ENCODE results near the gene XRN1. TPM values are rescaled to one million over a fixed set of nuclear protein-coding genes. Genes with fewer than 3 reads are reported as not detected.

Gene XRN1
- total and polyA plus RNA-seq, 9 donors: 7.6 to 49.9 (median 42.4) TPM

DNA sequence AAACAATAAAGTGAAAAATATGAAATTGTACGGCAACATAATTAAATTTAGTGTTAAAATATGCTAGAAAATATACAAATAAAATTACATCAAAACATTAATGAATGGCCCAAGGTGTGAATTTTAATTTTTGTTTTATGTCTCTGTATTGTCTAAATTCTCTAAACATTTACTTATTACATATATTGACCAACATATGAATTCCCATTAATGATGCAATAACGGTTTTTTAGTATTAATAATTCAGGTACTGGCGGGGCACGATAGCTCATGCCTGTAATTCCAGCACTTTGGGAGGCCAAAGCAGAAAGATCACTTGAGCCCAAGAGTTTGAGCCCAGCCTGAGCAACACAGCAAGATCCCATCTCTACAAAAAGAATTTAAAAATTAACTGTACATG is 20.6 kb upstream of the XRN1 start:
- intact Hi-C loops (cut with DNase I): no loop called here
- no peak for DNase-seq
- H3K36me3 ChIP-seq: no peaks in the 10 kb centered on the region
- H3K4me3 ChIP-seq: no peak overlapping the region
- H3K9me3 ChIP-seq: no peaks in the 10 kb centered on the region
- H3K27ac ChIP-seq: no peak overlapping the region
- H3K4me1 ChIP-seq (ENCODE audit: insufficient read depth): no peaks in the 10 kb centered on the region
- WGBS, 3 donors: 96 to 97% (median 96%) methylated on average over 4 of the region's 4 CpGs
- TF ChIP-seq, protein P1, sequence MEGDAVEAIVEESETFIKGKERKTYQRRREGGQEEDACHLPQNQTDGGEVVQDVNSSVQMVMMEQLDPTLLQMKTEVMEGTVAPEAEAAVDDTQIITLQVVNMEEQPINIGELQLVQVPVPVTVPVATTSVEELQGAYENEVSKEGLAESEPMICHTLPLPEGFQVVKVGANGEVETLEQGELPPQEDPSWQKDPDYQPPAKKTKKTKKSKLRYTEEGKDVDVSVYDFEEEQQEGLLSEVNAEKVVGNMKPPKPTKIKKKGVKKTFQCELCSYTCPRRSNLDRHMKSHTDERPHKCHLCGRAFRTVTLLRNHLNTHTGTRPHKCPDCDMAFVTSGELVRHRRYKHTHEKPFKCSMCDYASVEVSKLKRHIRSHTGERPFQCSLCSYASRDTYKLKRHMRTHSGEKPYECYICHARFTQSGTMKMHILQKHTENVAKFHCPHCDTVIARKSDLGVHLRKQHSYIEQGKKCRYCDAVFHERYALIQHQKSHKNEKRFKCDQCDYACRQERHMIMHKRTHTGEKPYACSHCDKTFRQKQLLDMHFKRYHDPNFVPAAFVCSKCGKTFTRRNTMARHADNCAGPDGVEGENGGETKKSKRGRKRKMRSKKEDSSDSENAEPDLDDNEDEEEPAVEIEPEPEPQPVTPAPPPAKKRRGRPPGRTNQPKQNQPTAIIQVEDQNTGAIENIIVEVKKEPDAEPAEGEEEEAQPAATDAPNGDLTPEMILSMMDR (IDR thresholded peaks at IDR 0.05): no peak
- no peak for TF ChIP-seq EP300 (IDR thresholded peaks at IDR 0.05)
- TF ChIP-seq POLR2A (IDR thresholded peaks at IDR 0.05): no peak
- no peaks in the 10 kb centered on the region for H3K27me3 ChIP-seq

DNA sequence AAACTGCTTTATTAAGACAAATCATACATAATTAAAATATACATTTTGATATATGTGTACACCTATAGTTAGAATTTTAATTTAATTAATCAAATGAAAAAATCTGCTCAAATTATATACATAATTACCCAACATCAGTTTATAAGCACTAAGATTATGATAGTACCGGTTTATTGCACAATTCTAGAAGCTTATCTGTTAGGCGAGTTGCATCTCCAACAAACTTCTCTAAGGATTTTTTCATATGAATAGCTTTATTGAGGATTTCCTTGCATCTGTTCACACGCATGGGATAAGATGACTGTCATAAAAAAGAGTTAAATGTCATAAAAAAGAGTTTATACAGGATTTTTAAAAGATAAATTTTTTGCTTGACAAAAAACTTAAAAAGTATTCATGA is 19.9 kb upstream of the XRN1 start:
- H3K4me1 ChIP-seq (ENCODE audit: insufficient read depth): no peaks in the 10 kb centered on the region
- H3K9me3 ChIP-seq: no peaks in the 10 kb centered on the region
- no peak for DNase-seq
- no peak overlapping the region for H3K27ac ChIP-seq
- WGBS, 3 donors: 94 to 97% (median 96%) methylated on average over 3 of the region's 3 CpGs
- no peak overlapping the region for H3K4me3 ChIP-seq
- H3K27me3 ChIP-seq: no peaks in the 10 kb centered on the region
- intact Hi-C loops (cut with DNase I): no loop called here
- H3K36me3 ChIP-seq: no peaks in the 10 kb centered on the region
- TF ChIP-seq EP300 (IDR thresholded peaks at IDR 0.05) (no peak), POLR2A (IDR thresholded peaks at IDR 0.05) (no peak)
- TF ChIP-seq, protein P1 (IDR thresholded peaks at IDR 0.05): no peak

DNA sequence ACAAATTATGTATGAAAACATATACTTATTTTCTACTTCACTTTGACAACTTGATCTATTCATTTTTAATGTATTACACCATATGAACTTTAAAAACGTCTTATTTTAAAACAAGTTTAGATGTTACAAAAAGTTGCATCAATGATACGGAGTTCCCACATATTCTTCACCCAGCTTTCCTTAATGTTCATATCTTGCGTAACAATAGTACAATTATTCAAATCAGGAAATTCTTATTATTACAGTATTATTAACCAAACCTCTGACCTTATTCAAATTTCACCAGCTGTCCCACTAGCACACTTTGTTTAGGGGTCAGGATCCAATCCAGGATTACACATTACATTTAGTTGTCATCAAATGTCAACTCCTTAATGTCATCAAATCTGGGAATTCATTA is 12.9 kb upstream of the XRN1 start:
- Histone ChIP-seq H3K9me3 (no peaks in the 10 kb centered on the region), H3K27ac (no peak overlapping the region), H3K27me3 (no peaks in the 10 kb centered on the region), H3K4me3 (no peak overlapping the region), H3K36me3 (no peaks in the 10 kb centered on the region), H3K4me1 (ENCODE audit: insufficient read depth) (no peaks in the 10 kb centered on the region)
- no peak for DNase-seq
- TF ChIP-seq EP300 (IDR thresholded peaks at IDR 0.05) (no peak), POLR2A (IDR thresholded peaks at IDR 0.05) (no peak)
- TF ChIP-seq, protein P1 (IDR thresholded peaks at IDR 0.05): no peak
- 87 to 89% (median 89%) methylated on average over 3 of the region's 3 CpGs for WGBS, 3 donors
- intact Hi-C loops (cut with DNase I): no loop called here

DNA sequence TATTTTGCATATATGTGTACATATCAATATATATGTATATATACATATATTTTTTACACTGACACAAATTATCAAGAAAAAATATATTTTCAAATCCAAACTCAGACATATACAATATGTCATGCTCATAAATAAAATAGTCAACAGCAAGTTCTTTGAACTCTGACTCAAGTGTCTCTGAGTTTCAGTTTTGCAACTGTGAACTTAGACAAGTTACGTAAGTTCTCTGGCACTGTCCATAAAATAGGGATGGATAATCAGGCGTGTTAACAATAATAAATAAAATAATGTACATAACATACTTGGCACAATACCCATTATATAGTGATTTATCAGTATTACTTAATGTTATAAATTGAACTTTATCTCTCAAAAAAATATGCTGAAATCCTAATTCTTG is 12.1 kb upstream of the XRN1 start:
- intact Hi-C loops (cut with DNase I): no loop called here

More for the DNA sequence above, 12.1 kb upstream of the XRN1 start:
- no peak overlapping the region for H3K27ac ChIP-seq
- H3K9me3 ChIP-seq: no peaks in the 10 kb centered on the region
- H3K27me3 ChIP-seq: no peaks in the 10 kb centered on the region
- 86 to 97% (median 86%) methylated on average over 2 of the region's 2 CpGs for WGBS, 3 donors
- no peak for DNase-seq
- no peaks in the 10 kb centered on the region for H3K4me1 ChIP-seq (ENCODE audit: insufficient read depth)
- H3K4me3 ChIP-seq: no peak overlapping the region
- no peaks in the 10 kb centered on the region for H3K36me3 ChIP-seq
- TF ChIP-seq, protein P1 (IDR thresholded peaks at IDR 0.05): no peak
- TF ChIP-seq POLR2A (IDR thresholded peaks at IDR 0.05): no peak
- no peak for TF ChIP-seq EP300 (IDR thresholded peaks at IDR 0.05)
